Measurements from ENCODE around the gene SLAMF7. TPM values are rescaled to one million over a fixed set of nuclear protein-coding genes. Genes with fewer than 3 reads are reported as not detected.
"Not testable (repeated sequence)": the region's sequence is repeated elsewhere in the genome, so short reads cannot be mapped to it uniquely, and the experiment has no call there.

Gene SLAMF7
- total RNA-seq, 1 experiment from 2014 or later, result 3.6 TPM

DNA sequence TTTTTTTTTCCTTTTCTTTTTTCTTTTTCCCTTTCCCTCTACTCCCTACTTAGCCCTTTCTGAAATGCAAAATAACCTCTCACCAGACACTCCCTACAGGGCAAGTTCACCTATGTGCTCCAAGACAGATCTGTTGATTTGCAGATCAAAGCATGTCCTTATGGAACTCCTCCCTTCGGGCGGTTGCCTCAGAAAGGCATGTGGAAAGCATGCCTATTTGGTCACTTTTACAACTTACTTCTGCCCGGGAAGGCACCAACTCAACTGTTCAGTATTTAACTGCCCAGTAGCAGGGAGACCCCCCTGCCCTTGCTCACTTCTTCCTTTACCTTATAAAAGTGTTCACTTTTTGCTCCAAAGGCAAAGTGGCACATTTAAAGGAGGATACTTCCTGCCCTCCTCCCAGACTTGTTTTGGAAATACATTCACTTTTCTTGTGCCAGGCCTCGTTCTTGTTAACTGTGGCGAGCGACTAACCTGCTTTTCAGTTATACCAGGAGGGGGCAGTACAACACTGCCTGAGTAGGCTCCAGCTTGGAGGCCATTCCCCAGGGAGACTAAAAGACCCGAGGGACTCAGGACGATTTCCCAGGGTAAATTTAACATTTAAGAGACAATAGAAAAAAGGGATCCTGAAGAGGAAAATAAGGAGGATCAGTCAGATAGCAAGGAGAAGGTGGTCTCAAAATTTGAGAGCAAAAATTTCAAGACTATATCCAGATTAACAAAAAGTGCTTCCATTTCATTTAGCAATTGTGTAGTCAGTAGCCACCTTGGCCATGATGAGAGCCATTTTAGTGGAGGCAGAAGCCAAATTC is 12.3 kb upstream of the SLAMF7 start:
- ChIA-PET CTCF (interaction anchor here (1.1 to 1.5 kb wide), 3 partner anchors 54 to 263 kb away, joined by 3 to 4 read pairs (median 3); no protein-coding TSS in a partner anchor), POLR2A (ENCODE audit: unreplicated experiment) (no interaction called here)
- no peak for TF ChIP-seq EZH2 (IDR thresholded peaks at IDR 0.05; ENCODE audit: low read depth)
- TF ChIP-seq, protein P1, sequence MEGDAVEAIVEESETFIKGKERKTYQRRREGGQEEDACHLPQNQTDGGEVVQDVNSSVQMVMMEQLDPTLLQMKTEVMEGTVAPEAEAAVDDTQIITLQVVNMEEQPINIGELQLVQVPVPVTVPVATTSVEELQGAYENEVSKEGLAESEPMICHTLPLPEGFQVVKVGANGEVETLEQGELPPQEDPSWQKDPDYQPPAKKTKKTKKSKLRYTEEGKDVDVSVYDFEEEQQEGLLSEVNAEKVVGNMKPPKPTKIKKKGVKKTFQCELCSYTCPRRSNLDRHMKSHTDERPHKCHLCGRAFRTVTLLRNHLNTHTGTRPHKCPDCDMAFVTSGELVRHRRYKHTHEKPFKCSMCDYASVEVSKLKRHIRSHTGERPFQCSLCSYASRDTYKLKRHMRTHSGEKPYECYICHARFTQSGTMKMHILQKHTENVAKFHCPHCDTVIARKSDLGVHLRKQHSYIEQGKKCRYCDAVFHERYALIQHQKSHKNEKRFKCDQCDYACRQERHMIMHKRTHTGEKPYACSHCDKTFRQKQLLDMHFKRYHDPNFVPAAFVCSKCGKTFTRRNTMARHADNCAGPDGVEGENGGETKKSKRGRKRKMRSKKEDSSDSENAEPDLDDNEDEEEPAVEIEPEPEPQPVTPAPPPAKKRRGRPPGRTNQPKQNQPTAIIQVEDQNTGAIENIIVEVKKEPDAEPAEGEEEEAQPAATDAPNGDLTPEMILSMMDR (conservative IDR thresholded peaks at IDR 0.05), result peak; percentile 93
- H4K20me1 ChIP-seq (ENCODE audit: insufficient read depth), result no peaks in the 10 kb centered on the region
- peaks cover 18% of the 10 kb centered on the region for H3K4me1 ChIP-seq (replicated peaks; ENCODE audit: insufficient read depth)
- peak; percentile 51 to 63 for DNase-seq
- BruUV-seq (replicated peaks), result no TSS peak
- intact Hi-C loops (cut with micrococcal nuclease; ENCODE audit: unreplicated experiment), result loop anchor here (1.0 to 5.0 kb wide), 5 partner anchors 21 to 225 kb away; no protein-coding TSS in a partner anchor
- no peak overlapping the region for H3K4me3 ChIP-seq
- H3K27me3 ChIP-seq (ENCODE audit: insufficient read depth, low read depth), result no peaks in the 10 kb centered on the region
- no peaks in the 10 kb centered on the region for H3F3A ChIP-seq (ENCODE audit: insufficient read depth, low read depth)
- no peaks in the 10 kb centered on the region for H3K9me3 ChIP-seq (ENCODE audit: insufficient read depth, low read depth)
- peak overlapping the region; percentile 40 for H2AFZ ChIP-seq
- peak overlapping the region; percentile 28 for H3K4me2 ChIP-seq
- H3K79me2 ChIP-seq (ENCODE audit: low read depth), result no peaks in the 10 kb centered on the region
- no peaks in the 10 kb centered on the region for H3K36me3 ChIP-seq (ENCODE audit: low read depth)
- H3K9me2 ChIP-seq (ENCODE audit: insufficient read depth), result no peaks in the 10 kb centered on the region
- peak overlapping the region; percentile 50 for H3K27ac ChIP-seq

DNA sequence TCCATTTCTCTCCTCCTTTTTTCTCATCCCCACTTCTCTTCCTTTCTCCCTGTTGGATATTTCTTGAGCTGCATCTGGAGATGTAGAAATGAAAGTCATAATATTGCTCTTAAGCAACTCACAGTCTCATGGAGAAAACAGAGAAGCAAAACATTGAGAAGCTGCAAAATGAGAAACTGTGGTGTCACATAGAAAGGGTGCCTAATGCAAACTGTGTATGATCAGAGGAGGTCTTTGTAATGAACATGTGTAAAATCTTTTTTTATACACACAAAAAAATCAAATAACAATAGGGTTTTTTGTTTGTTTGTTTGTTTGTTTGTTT is 11.8 kb upstream of the SLAMF7 start:
- intact Hi-C loops (cut with micrococcal nuclease; ENCODE audit: unreplicated experiment), result loop anchor here (1.0 to 5.0 kb wide), 5 partner anchors 20 to 224 kb away; no protein-coding TSS in a partner anchor
- TF ChIP-seq, protein P1 (conservative IDR thresholded peaks at IDR 0.05), result no peak
- TF ChIP-seq EZH2 (IDR thresholded peaks at IDR 0.05; ENCODE audit: low read depth), result no peak
- Histone ChIP-seq H4K20me1 (ENCODE audit: insufficient read depth) (no peaks in the 10 kb centered on the region), H3K36me3 (ENCODE audit: low read depth) (no peaks in the 10 kb centered on the region), H3K4me2 (peak overlapping the region; percentile 28), H3K79me2 (ENCODE audit: low read depth) (no peaks in the 10 kb centered on the region), H3K27ac (no peak overlapping the region), H3K4me3 (no peak overlapping the region), H3F3A (ENCODE audit: insufficient read depth, low read depth) (no peaks in the 10 kb centered on the region), H3K9me3 (ENCODE audit: insufficient read depth, low read depth) (no peaks in the 10 kb centered on the region), H2AFZ (peak overlapping the region; percentile 40), H3K27me3 (ENCODE audit: insufficient read depth, low read depth) (no peaks in the 10 kb centered on the region), H3K4me1 (replicated peaks; ENCODE audit: insufficient read depth) (peaks cover 18% of the 10 kb centered on the region), H3K9me2 (ENCODE audit: insufficient read depth) (no peaks in the 10 kb centered on the region)
- CTCF ChIA-PET, result interaction anchor here (0.6 to 1.5 kb wide), 4 partner anchors 54 to 306 kb away, joined by 3 to 9 read pairs (median 4); no protein-coding TSS in a partner anchor
- no peak for DNase-seq
- POLR2A ChIA-PET (ENCODE audit: unreplicated experiment), result no interaction called here
- BruUV-seq (replicated peaks), result no TSS peak

DNA sequence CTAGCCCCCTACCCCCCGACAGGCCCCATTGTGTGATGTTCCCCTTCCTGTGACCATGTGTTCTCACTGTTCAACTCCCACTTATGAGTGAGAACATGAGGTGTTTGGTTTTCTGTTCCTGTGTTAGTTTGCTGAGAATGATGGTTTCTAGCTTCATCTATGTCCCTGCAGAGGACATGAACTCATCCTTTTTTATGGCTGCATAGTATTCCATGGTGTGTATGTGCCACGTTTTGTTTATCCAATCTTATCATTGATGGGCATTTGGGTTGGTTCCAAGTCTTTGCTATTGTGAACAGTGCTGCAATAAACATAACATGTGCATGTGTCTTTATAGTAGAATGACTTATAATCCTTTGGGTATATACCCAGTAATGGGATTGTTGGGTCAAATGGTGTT is 7.5 kb upstream of the SLAMF7 start:
- CTCF ChIA-PET; POLR2A ChIA-PET (ENCODE audit: unreplicated experiment); H3K36me3 ChIP-seq (ENCODE audit: low read depth); BruUV-seq (replicated peaks); DNase-seq; H3K4me1 ChIP-seq (replicated peaks; ENCODE audit: insufficient read depth); H3K4me3 ChIP-seq; H4K20me1 ChIP-seq (ENCODE audit: insufficient read depth); intact Hi-C loops (cut with micrococcal nuclease; ENCODE audit: unreplicated experiment); H2AFZ ChIP-seq; H3K79me2 ChIP-seq (ENCODE audit: low read depth); H3K9me2 ChIP-seq (ENCODE audit: insufficient read depth); H3K27ac ChIP-seq; H3F3A ChIP-seq (ENCODE audit: insufficient read depth, low read depth); H3K27me3 ChIP-seq (ENCODE audit: insufficient read depth, low read depth); H3K4me2 ChIP-seq; H3K9me3 ChIP-seq (ENCODE audit: insufficient read depth, low read depth): not testable (repeated sequence)

All from PC-9 (cell line).